ENCODE measurements around the gene PHACTR1.

- TF ChIP-seq EZH2phosphoT487 (IDR thresholded peaks at IDR 0.05; ENCODE audit: low read depth) (no peak), CTCF (IDR thresholded peaks at IDR 0.05; ENCODE audit: low read depth, low read length) (no peak)
These were observed 349.5 kb downstream of the PHACTR1 start for GRCh38 chr6:13066050-13066449.

Measured in OCI-LY3 (cell line).